Left lung (tissue), 10 donors: ENCODE results near the gene NTM. TPM values are rescaled to one million over a fixed set of nuclear protein-coding genes. Genes with fewer than 3 reads are reported as not detected.

Experiments used
- ATAC-seq: fragments of 200-7000 bp; cut with Tn5 transposase; one replicate; pipeline ENCODE4 v1.9.1; 2020; ENCODE audit warnings: moderate library complexity
- DNase-seq, 4 donors: peaks; one replicate each; pipeline ENCODE4 v3.0.0-alpha.2; 2013 to 2020
- H3K27ac ChIP-seq, 2 donors: fragments of 200-600 bp; sonication (generic) in 1 of 2; one replicate each; pipeline versions ENCODE4 v1.5.0 to v1.8.0; 2020 to 2021
- H3K27me3 ChIP-seq, 2 donors: fragments of 200-600 bp; sonication (generic) in 1 of 2; one replicate each; pipeline versions ENCODE4 v1.5.0 to v1.8.0; 2020 to 2021
- H3K36me3 ChIP-seq, 2 donors: fragments of 200-600 bp; sonication (generic) in 1 of 2; one replicate each; pipeline versions ENCODE4 v1.5.0 to v1.8.0; 2020 to 2021
- H3K4me1 ChIP-seq, 2 donors: fragments of 200-600 bp; one replicate each; pipeline ENCODE4 v1.8.0; 2021
- H3K4me3 ChIP-seq, 2 donors: fragments of 200-600 bp; sonication (generic) in 1 of 2; one replicate each; pipeline versions ENCODE4 v1.5.0 to v1.8.0; 2020 to 2021; ENCODE audit warnings: mild to moderate bottlenecking in 1 of 2
- H3K9me3 ChIP-seq, 2 donors: fragments of 200-600 bp; sonication (generic) in 1 of 2; one replicate each; pipeline versions ENCODE4 v1.5.0 to v1.8.0; 2020 to 2021
- CTCF ChIP-seq, 2 donors: fragments of 200-600 bp; sonication (generic) in 1 of 2; IDR thresholded peaks; one replicate each; pipeline versions ENCODE4 v1.5.0 to v1.8.0; 2021; ENCODE audit warnings: antibody characterized with exemption in 2 of 2
- intact Hi-C, 2 donors: fragments of 100-400 bp; cut with DNase I; formaldehyde crosslinking; loops; one replicate each; pipeline versions ENCODE4 v1.11.2 to v1.14.2; 2022
- polyA plus RNA-seq, 6 donors: library from polyadenylated mRNA; unstranded; fragments of 120-200 nt; gene quantifications; one replicate each; pipeline ENCODE4 v1.2.1, GENCODE V29; 2013; ENCODE audit not compliant: insufficient read length in 6 of 6
- total RNA-seq, 2 donors: library from RNA; stranded (reverse); fragmentation: NEBNext Ultra II Directional; extraction: Animal tissue kit (Norgen Biotek cat#: 25700); gene quantifications; one replicate each; pipeline ENCODE4 v1.2.1, GENCODE V29; 2021
- donor health status: DM: no; HTN: yes; CAD: no.
- donor health status: DM: no; HTN: no; CAD: no.

Gene NTM
- total and polyA plus RNA-seq, 8 donors = 9.5 to 31.0 (median 21.1) TPM

- H3K9me3 ChIP-seq = no peaks in the 10 kb centered on the region
- TF ChIP-seq CTCF (IDR thresholded peaks at IDR 0.05) = no peak
- DNase-seq = no peak
- no peak for ATAC-seq
- intact Hi-C loops = loop anchor here in 1 of 2 donors (10.0 kb wide), 1 partner anchor 263 kb away; no protein-coding TSS in a partner anchor
- peaks cover 0 to 8% of the 10 kb centered on the region in 2 donors for H3K27me3 ChIP-seq
- no peaks in the 10 kb centered on the region for H3K36me3 ChIP-seq
- peaks cover 0 to 6% of the 10 kb centered on the region in 2 donors for H3K4me1 ChIP-seq
- no peak overlapping the region for H3K4me3 ChIP-seq
- H3K27ac ChIP-seq = no peak overlapping the region
Observed at GRCh38 chr11:132127900-132128288, 757.5 kb downstream of the NTM start.

GRCh38 chr11:132131047-132131446, 760.6 kb downstream of the NTM start:
- Histone ChIP-seq H3K36me3 (no peaks in the 10 kb centered on the region), H3K4me1 (peaks cover 0 to 4% of the 10 kb centered on the region in 2 donors), H3K27me3 (peaks cover 0 to 8% of the 10 kb centered on the region in 2 donors), H3K27ac (no peak overlapping the region), H3K9me3 (no peaks in the 10 kb centered on the region), H3K4me3 (no peak overlapping the region)
- TF ChIP-seq CTCF (IDR thresholded peaks at IDR 0.05) = no peak
- intact Hi-C loops = no loop called here
- ATAC-seq (no peak), DNase-seq (no peak)

DNA sequence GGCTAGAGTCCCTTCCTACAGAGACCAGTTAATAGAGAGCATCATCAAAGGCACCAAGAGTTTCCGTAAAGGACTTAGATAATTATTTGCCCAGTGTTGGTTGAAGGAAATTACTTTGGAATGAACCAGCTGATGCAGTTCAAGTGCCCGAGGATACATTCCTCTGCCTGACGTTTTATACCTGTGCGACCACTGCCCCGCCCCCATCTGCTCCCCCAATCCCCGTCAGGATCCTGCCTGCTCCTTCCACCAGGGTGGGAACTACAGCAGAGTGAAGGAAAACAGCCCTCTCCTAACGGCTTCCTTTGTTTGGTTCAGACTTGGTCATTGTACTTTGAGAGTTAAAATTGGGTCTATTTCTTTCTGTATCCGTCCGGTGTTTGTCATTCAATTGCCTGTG, 761.5 kb downstream of the NTM start:
- H3K4me3 ChIP-seq = no peak overlapping the region
- no peak overlapping the region for H3K27ac ChIP-seq
- no peaks in the 10 kb centered on the region for H3K36me3 ChIP-seq
- intact Hi-C loops = no loop called here
- H3K9me3 ChIP-seq = no peaks in the 10 kb centered on the region
- H3K4me1 ChIP-seq = no peaks in the 10 kb centered on the region
- ATAC-seq = no peak
- no peak for DNase-seq
- no peak for TF ChIP-seq CTCF (IDR thresholded peaks at IDR 0.05)
- peaks cover 0 to under 1% of the 10 kb centered on the region in 2 donors for H3K27me3 ChIP-seq

DNA sequence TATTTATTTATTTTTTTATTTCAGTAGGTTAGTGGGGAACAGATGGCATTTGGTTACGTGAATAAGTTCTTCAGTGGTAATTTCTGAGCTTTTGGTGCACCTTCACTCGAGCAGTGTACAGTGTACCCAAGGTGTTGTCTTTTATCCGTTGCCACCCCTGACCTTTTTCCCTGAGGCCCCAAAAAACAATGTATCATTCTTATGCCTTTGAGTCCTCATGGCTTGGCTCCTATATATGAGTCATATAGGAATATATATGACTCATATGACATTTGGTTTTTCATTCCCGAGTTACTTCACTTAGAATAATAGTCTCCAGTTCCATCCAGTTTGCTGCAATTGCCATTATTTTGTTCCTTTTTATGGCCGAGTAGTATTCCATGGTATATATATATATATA, 763.9 kb downstream of the NTM start:
- no peak overlapping the region for H3K27ac ChIP-seq
- intact Hi-C loops = no loop called here
- ATAC-seq (no peak), DNase-seq (no peak)
- no peaks in the 10 kb centered on the region for H3K27me3 ChIP-seq
- H3K36me3 ChIP-seq = no peaks in the 10 kb centered on the region
- no peaks in the 10 kb centered on the region for H3K9me3 ChIP-seq
- no peaks in the 10 kb centered on the region for H3K4me1 ChIP-seq
- TF ChIP-seq CTCF (IDR thresholded peaks at IDR 0.05) = no peak
- H3K4me3 ChIP-seq = no peak overlapping the region

GRCh38 chr11:132137289-132137980, 767.0 kb downstream of the NTM start:
- DNase-seq (peak in 1 of 4 donors; percentile 68), ATAC-seq (no peak)
- H3K4me3 ChIP-seq = no peak overlapping the region
- intact Hi-C loops = no loop called here
- no peaks in the 10 kb centered on the region for H3K36me3 ChIP-seq
- H3K4me1 ChIP-seq = no peaks in the 10 kb centered on the region
- no peaks in the 10 kb centered on the region for H3K9me3 ChIP-seq
- no peaks in the 10 kb centered on the region for H3K27me3 ChIP-seq
- H3K27ac ChIP-seq = no peak overlapping the region
- no peak for TF ChIP-seq CTCF (IDR thresholded peaks at IDR 0.05)
